ENCODE results near the gene FLOT1. TPM values are rescaled to one million over a fixed set of nuclear protein-coding genes. Genes with fewer than 3 reads are reported as not detected.

Gene FLOT1
- total and polyA plus RNA-seq, 9 of the 15 experiments (the other 6 are each of a cell fraction or from before 2014, with no cell fraction given), result 11.7 to 149 (median 118) TPM

- no peak for TF ChIP-seq NR2F6 (CRISPR knock-in tag; IDR thresholded peaks at IDR 0.05)
- TF ChIP-seq ZNF79 (CRISPR knock-in tag; IDR thresholded peaks at IDR 0.05; ENCODE audit: low read depth), result no peak
- TF ChIP-seq GABPB2 (CRISPR knock-in tag; conservative IDR thresholded peaks at IDR 0.05), result no peak
- TF ChIP-seq RAD51 (IDR thresholded peaks at IDR 0.05; ENCODE audit: borderline replicate concordance, low read depth), result no peak
- 0 out of 2 replicates have a peak, but pooled peaks have one; percentile 55 for TF ChIP-seq ZNF830 (CRISPR knock-in tag; IDR thresholded peaks at IDR 0.05)
- peak; percentile 75 to 77; a peak in 3 of 4 replicates for TF ChIP-seq SIX5 (IDR thresholded peaks at IDR 0.05; ENCODE audit: borderline replicate concordance in 1 of 2, insufficient read depth in 1 of 2, low read depth in 1 of 2, low read length in 2 of 2)
- no peak for TF ChIP-seq ZNF324 (CRISPR knock-in tag; IDR thresholded peaks at IDR 0.05)
- peak in 1 of 2 experiments; percentile 71; a peak in 1 of 4 replicates for TF ChIP-seq HDAC1 (IDR thresholded peaks at IDR 0.05)
- TF ChIP-seq ZNF274 (IDR thresholded peaks at IDR 0.05; ENCODE audit: borderline replicate concordance, low read depth, low read length), result no peak
- TF ChIP-seq MCM2 (IDR thresholded peaks at IDR 0.05; ENCODE audit: low read depth), result no peak
- TF ChIP-seq CGGBP1 (CRISPR knock-in tag; IDR thresholded peaks at IDR 0.05), result 0 out of 2 replicates have a peak, but pooled peaks have one; percentile 63
- TF ChIP-seq ZNF239 (CRISPR knock-in tag; IDR thresholded peaks at IDR 0.05), result no peak
- no peak for TF ChIP-seq CLOCK (CRISPR knock-in tag; IDR thresholded peaks at IDR 0.05; ENCODE audit: borderline replicate concordance)
- no peak for TF ChIP-seq ZNF217 (CRISPR knock-in tag; IDR thresholded peaks at IDR 0.05)
- no peak for TF ChIP-seq SRSF1 (IDR thresholded peaks at IDR 0.05; ENCODE audit: low read depth, low read length)
- no peak; the same call in none of the 2 replicates for TF ChIP-seq E2F1 (CRISPR knock-in tag; IDR thresholded peaks at IDR 0.05)
- no peak for TF ChIP-seq BMI1 (IDR thresholded peaks at IDR 0.05; ENCODE audit: low read length)
- no peak for TF ChIP-seq PHTF2 (CRISPR knock-in tag; IDR thresholded peaks at IDR 0.05)
- TF ChIP-seq TGIF2 (CRISPR knock-in tag; IDR thresholded peaks at IDR 0.05), result no peak
- TF ChIP-seq MEIS2 (IDR thresholded peaks at IDR 0.05; ENCODE audit: partially characterized antibody), result peak; percentile 86
- TF ChIP-seq TRIM28 (IDR thresholded peaks at IDR 0.05), result no peak
- TF ChIP-seq SFPQ (IDR thresholded peaks at IDR 0.05; ENCODE audit: low read depth, low read length), result no peak
These were observed 22.4 kb downstream of the FLOT1 start, which contains the start of gene TUBB (continued) for GRCh38 chr6:30719791-30720737.
